ENCODE results near the gene DYNC1I2.
"Not testable (repeated sequence)": the region's sequence is repeated elsewhere in the genome, so short reads cannot be mapped to it uniquely, and the experiment has no call there.

Gene DYNC1I2

DNA sequence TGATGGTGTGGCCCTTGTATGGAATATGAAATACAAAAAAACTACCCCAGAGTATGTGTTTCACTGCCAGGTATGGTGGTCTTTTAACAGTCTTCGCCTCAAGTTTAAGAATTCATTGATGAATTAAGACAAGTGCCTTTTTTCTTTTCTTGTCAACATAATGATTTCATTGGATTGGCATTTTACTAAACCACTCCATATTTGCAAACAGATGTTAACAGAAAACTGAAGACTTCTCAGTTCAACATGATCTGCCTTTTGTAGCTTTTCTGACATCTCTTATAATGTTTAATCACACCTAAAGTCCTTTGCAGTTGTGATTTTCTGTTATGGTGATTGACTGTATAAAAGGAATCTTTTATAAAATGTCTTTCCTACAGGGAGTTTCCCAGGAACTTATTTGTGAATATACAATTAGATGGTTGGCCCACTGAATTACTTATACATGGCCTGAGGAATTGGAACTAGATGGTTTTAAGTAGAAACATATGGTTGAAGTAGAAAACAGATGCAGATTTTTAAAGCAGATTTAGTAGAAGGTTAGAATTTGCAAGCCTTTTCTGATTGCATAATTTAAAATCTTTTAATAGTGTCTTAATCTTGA lies 39.7 kb downstream of the DYNC1I2 start:
- no peak for DNase-seq (ENCODE audit: low read depth in 1 of 2, low spot score in 1 of 2)
- no peak for TF ChIP-seq JUND (IDR thresholded peaks at IDR 0.05; ENCODE audit: low read depth)

DNA sequence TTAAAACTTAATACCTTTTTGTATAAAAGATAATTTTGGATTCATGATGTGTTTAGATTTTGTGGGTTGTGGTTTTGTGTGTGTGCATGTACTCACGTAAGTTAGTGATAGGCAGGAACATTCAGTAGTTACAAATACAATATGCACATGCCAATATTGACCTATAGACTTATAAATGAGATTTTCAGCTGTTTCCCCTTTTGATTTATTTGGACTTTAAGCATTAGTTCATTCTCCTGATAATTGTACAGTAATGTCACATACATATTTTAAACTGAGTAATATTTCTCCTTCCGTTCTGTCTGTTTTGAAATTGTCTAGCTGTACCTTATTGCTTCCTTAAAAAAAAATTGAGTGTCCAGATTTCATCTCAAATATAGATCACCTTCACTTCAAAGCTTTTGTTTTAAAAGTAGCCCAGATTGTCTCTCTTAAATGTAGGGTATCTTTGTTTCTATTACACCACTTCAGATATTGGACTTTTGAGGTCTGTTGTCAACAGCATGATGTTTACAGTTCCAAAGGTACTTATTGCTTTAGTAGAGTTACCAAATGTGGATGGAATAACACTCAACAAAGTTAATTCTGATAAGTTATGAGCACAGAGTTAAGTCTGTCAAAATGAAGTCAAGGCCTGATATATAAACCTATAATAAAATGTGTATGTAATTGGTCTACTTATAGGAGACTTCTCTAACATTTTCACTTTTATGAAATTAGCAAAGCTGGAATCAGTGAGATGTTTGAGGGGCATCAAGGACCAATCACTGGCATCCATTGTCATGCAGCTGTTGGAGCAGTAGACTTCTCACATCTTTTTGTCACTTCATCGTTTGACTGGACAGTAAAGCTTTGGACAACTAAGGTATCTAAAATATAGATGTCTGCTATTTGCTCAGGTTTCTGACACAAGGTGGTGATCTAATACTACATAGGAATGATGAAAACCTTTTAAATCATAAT lies 42.0 kb downstream of the DYNC1I2 start:
- in situ Hi-C loops (cut with HindIII; ENCODE audit: low pct_unique_long_range_greater_than_20kb, low sequenced_read_pairs): no loop called here

More for the DNA sequence above, 39.7 kb downstream of the DYNC1I2 start:
- in situ Hi-C loops (cut with HindIII; ENCODE audit: low pct_unique_long_range_greater_than_20kb, low sequenced_read_pairs): no loop called here

DNA sequence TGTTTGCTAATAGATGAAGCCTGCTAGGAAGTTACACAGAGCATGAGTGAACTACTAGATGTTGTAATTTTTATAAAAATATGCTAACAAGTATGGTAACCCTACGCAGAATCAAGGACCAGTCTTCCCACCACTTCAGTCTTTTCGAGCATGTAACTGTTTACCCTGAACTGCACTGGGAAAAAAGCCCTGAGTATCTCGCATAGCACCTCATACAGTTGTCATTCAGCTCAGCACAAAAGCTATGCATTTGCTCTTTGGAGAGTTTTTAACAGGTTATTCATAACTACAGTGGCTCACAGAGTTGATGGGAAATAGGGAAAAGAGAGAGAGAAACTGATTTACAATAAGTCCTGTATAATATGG lies 42.7 kb downstream of the DYNC1I2 start:
- TF ChIP-seq JUND (IDR thresholded peaks at IDR 0.05; ENCODE audit: low read depth): no peak
- in situ Hi-C loops (cut with HindIII; ENCODE audit: low pct_unique_long_range_greater_than_20kb, low sequenced_read_pairs): no loop called here

More for the DNA sequence above, 42.0 kb downstream of the DYNC1I2 start:
- no peak for TF ChIP-seq JUND (IDR thresholded peaks at IDR 0.05; ENCODE audit: low read depth)
- no peak for DNase-seq (ENCODE audit: low read depth in 1 of 2, low spot score in 1 of 2)

DNA sequence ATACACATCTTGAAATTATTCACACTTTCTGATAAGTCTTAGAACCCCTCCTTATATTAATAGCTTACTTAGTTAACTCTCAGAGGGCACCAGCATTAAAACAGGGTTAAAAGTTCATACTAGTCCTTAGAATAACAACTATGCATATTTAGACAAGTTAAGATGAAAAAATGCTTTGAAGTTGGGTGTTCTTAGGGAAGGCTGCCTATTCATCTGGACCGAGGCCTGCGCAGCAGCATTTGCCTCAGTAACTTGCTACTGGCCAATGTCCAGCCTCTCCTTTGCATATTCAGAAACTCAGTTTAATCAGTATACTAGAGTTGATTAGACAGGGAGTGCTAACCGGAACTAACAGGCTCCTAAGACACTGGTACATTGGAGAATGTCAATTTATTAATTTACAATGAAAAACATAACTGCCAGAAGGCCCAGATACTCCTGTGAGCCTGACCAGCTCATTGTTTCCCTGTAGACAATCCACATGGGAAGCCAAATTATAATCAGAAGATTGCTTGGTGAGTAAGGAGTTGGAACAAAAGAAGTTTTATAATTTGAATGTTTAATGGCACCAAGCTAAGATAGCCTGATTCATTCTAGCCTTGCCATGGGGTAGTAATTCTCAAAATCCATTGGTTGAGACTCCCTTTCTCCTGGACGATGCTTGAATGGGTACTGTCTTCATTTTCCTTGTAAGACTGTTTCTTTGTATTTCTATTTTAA lies 48.9 kb downstream of the DYNC1I2 start:
- in situ Hi-C loops (cut with HindIII; ENCODE audit: low pct_unique_long_range_greater_than_20kb, low sequenced_read_pairs): no loop called here
- TF ChIP-seq JUND (IDR thresholded peaks at IDR 0.05; ENCODE audit: low read depth): no peak
- no peak for DNase-seq (ENCODE audit: low read depth in 1 of 2, low spot score in 1 of 2)

More for the DNA sequence above, 42.7 kb downstream of the DYNC1I2 start:
- DNase-seq (ENCODE audit: low read depth in 1 of 2, low spot score in 1 of 2): no peak

DNA sequence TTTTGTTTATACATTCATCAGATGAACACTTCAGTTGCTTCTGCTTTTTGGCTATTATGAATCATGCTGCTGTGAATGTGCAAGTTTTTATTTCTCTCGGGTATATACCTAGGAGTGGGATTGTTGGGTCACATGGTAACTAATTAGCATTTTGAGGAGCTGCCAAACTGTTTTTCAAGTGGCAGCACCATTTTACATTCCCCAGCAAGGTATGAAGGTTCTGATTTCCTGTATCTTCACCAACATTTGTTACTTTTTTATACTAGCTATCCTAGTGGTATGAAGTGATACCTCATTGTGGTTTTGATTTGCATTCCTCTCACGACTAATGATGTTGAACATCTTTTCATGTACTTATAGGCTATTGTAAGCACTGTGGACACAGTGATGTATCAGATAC lies 53.9 kb downstream of the DYNC1I2 start:
- in situ Hi-C loops (cut with HindIII; ENCODE audit: low pct_unique_long_range_greater_than_20kb, low sequenced_read_pairs): no loop called here
- DNase-seq (ENCODE audit: low read depth in 1 of 2, low spot score in 1 of 2): no peak
- no peak for TF ChIP-seq JUND (IDR thresholded peaks at IDR 0.05; ENCODE audit: low read depth)

DNA sequence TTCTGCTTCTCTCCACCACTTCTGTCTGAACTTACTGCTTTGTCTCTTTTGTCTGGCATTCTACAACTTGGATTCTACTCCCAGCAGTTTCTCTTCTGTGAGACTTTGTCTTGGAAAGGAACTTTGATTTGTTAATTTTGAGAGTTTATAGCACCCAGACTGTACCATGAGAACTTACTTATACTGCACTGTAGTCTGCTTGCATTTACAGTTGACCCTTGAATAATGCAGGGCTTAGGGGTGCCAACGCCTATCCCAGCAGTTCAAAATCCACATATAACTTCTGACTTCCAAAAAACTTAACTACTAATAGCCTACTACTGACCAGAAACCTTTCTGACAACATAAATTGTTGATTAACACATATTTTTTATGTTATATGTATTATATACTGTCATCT lies 55.5 kb downstream of the DYNC1I2 start:
- TF ChIP-seq JUND (IDR thresholded peaks at IDR 0.05; ENCODE audit: low read depth): no peak
- in situ Hi-C loops (cut with HindIII; ENCODE audit: low pct_unique_long_range_greater_than_20kb, low sequenced_read_pairs): no loop called here
- DNase-seq (ENCODE audit: low read depth in 1 of 2, low spot score in 1 of 2): no peak

DNA sequence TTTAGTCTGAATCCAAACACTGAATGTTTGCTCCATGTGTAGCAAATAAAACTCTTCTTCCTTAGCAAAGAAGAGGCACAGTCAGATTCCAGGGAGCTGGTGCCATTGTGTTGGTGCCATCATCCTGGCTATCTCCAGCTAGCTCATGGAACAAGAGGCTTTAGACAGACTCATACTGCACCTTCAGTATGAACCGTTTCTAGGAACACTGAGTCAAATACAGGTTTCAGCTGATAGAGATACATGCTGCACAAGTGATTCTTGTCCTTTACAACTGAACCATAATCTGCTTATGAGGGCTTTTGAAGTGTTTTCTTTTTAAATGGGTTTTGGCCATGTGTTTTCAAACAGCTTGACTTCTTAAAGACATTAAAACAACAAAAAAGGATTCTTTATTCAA lies 57.9 kb downstream of the DYNC1I2 start:
- in situ Hi-C loops (cut with HindIII; ENCODE audit: low pct_unique_long_range_greater_than_20kb, low sequenced_read_pairs): no loop called here
- DNase-seq (ENCODE audit: low read depth in 1 of 2, low spot score in 1 of 2): no peak
- TF ChIP-seq JUND (IDR thresholded peaks at IDR 0.05; ENCODE audit: low read depth): no peak

DNA sequence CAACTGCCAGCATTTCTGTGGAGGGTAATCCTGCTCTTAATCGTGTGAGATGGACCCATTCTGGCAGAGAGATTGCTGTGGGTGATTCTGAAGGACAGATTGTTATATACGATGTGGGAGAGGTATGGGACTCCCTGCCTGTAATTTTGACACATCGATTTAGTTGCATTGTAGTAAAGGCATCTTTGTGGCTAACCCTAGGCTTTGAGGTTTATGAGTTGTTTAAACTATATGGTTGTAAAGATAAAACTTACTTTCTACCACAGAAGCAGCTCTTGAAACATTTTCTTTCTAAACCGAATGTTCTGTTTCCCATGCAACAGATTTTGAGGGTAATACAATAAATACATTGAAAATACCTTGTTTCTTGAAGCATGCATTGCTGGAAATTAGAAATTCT lies 58.5 kb downstream of the DYNC1I2 start:
- in situ Hi-C loops (cut with HindIII; ENCODE audit: low pct_unique_long_range_greater_than_20kb, low sequenced_read_pairs): no loop called here
- no peak for TF ChIP-seq JUND (IDR thresholded peaks at IDR 0.05; ENCODE audit: low read depth)
- no peak for DNase-seq (ENCODE audit: low read depth in 1 of 2, low spot score in 1 of 2)

DNA sequence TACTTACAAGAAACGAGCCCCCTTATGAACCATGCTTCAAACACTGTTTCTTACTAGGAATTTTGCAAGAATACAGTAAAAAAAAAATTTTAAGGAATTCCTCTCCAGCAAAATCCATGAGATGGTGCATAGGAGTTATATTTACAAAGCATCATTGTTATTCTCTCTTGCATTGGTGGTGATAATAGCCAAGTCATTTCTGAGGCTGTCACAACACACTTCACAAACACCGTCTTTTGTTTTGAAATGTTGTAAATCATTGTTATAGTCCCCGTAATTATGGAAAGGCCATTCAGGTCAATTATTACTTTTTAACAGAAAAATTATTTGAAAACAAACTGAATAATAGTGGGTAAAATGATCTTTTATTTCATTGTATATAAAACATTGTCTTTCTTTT lies 60.1 kb downstream of the DYNC1I2 start:
- in situ Hi-C loops (cut with HindIII; ENCODE audit: low pct_unique_long_range_greater_than_20kb, low sequenced_read_pairs): no loop called here

DNA sequence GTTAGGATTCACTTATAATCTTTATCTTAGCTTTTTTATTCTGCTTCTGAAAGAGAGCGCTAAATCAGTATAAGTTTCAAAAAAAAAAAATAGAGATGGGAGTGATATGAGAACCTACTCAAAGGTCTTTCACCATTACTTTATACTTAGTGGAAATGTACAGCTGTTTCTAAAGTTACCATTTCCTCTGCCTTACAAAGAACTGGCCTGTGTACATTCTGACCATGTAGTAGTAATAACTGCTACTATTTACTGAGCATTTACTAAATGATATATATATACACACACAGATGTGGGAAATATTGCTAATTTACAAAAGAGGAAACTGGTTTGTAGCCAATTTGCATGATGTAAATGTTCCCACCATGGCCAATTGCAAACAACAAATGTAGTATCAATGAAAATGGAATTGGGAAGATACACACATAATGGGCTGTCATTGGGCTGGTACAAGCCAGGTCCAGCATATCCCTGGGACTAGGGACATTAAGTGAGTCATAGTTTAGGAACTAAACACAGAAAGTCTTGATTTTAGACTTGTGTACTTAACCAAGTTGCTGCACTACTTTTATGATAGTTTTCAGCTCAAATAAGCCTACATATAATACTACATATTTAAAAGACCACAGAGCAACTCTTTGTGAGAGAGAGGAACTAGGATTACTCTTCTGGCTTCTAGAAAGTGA lies 67.1 kb downstream of the DYNC1I2 start:
- no peak for DNase-seq (ENCODE audit: low read depth in 1 of 2, low spot score in 1 of 2)
- in situ Hi-C loops (cut with HindIII; ENCODE audit: low pct_unique_long_range_greater_than_20kb, low sequenced_read_pairs): no loop called here
- no peak for TF ChIP-seq JUND (IDR thresholded peaks at IDR 0.05; ENCODE audit: low read depth)

More for the DNA sequence above, 60.1 kb downstream of the DYNC1I2 start:
- no peak for DNase-seq (ENCODE audit: low read depth in 1 of 2, low spot score in 1 of 2)
- TF ChIP-seq JUND (IDR thresholded peaks at IDR 0.05; ENCODE audit: low read depth): no peak

DNA sequence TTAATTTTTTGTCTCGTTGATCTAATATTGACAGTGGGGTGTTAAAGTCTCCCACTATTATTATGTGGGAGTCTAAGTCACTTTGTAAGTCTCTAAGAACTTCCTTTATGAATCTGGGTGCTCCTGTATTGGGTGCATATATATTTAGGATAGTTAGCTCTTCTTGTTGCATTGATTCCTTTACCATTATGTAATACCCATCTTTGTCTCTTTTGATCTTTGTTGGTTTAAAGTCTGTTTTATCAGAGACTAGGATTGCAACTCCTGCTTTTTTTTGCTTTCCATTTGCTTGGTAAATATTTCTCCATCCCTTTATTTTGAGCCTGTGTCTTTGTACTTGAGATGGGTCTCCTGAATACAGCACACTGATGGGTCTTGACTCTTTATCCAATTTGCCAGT lies 71.5 kb downstream of the DYNC1I2 start:
- in situ Hi-C loops (cut with HindIII; ENCODE audit: low pct_unique_long_range_greater_than_20kb, low sequenced_read_pairs); DNase-seq (ENCODE audit: low read depth in 1 of 2, low spot score in 1 of 2): not testable (repeated sequence)

DNA sequence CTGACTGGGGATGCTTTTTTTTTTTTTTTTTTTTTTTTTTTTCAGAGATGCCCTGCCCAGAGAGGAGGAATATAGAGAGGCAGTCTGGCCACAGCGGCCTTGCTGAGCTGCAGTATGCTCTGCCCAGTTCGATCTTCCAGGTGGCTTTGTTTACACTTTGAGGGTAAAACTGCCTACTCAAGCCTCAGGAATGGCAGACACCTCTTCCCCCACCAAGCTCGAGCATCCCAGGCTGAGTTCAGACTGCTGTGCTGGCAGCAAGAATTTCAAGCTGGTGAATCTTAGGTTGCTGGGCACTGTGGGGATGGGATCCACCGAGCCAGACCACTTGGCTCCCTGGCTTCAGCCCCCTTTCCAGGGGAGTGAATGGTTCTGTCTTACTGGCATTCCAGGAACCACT lies 73.9 kb downstream of the DYNC1I2 start:
- DNase-seq (ENCODE audit: low read depth in 1 of 2, low spot score in 1 of 2); in situ Hi-C loops (cut with HindIII; ENCODE audit: low pct_unique_long_range_greater_than_20kb, low sequenced_read_pairs): not testable (repeated sequence)

Data from T47D (cell line).